ENCODE measurements around the gene DEUP1. TPM values are rescaled to one million over a fixed set of nuclear protein-coding genes. Genes with fewer than 3 reads are reported as not detected.

The DEUP1 gene
- total RNA-seq, 1 experiment from 2014 or later = 0.44 TPM

GRCh38 chr11:93359396-93359795 is 28.9 kb downstream of the DEUP1 start:
- POLR2A ChIA-PET = no interaction called here

More at GRCh38 chr11:93359396-93359795, 28.9 kb downstream of the DEUP1 start:
- Mint-ChIP-seq H3K27me3 (ENCODE audit: low read depth) (no peaks in the 10 kb centered on the region), H3K27ac (no peak overlapping the region), H3K36me3 (peaks cover 12% of the 10 kb centered on the region), H3K4me1 (peaks cover 3% of the 10 kb centered on the region; the same call in 1 of the 2 replicates), H3K9me3 (peaks cover 33% of the 10 kb centered on the region), H3K4me3 (no peak overlapping the region)
- DNase-seq (ENCODE audit: low spot score) (no peak), ATAC-seq (no peak)
- CTCF ChIA-PET = no interaction called here
- TF ChIP-seq ATF6 (CRISPR knock-in tag; IDR thresholded peaks at IDR 0.05) = no peak
- TF ChIP-seq ATF2 (CRISPR knock-in tag; IDR thresholded peaks at IDR 0.05; ENCODE audit: borderline replicate concordance, low read depth) = no peak
- TF ChIP-seq ZNF281 (CRISPR knock-in tag; IDR thresholded peaks at IDR 0.05) = no peak
- TF ChIP-seq CDX4 (CRISPR knock-in tag; IDR thresholded peaks at IDR 0.05; ENCODE audit: borderline replicate concordance) = no peak
- no peak for TF ChIP-seq ELF4 (CRISPR knock-in tag; IDR thresholded peaks at IDR 0.05; ENCODE audit: low read depth)
- no peak for TF ChIP-seq ATF3 (CRISPR knock-in tag; conservative IDR thresholded peaks at IDR 0.05)
- TF ChIP-seq NR1H2 (CRISPR knock-in tag; IDR thresholded peaks at IDR 0.05) = no peak
- no peak for TF ChIP-seq ZSCAN18 (CRISPR knock-in tag; IDR thresholded peaks at IDR 0.05)
- TF ChIP-seq MYBL2 (CRISPR knock-in tag; IDR thresholded peaks at IDR 0.05) = no peak
- TF ChIP-seq GTF2I (CRISPR knock-in tag; conservative IDR thresholded peaks at IDR 0.05) = no peak
- TF ChIP-seq TEAD4 (CRISPR knock-in tag; IDR thresholded peaks at IDR 0.05) = no peak
